ENCODE data around the gene RNF208. TPM values are rescaled to one million over a fixed set of nuclear protein-coding genes. Genes with fewer than 3 reads are reported as not detected.

RNF208 gene
- polyA plus RNA-seq, 3 donors: 1.5 TPM; not detected in 2

DNA sequence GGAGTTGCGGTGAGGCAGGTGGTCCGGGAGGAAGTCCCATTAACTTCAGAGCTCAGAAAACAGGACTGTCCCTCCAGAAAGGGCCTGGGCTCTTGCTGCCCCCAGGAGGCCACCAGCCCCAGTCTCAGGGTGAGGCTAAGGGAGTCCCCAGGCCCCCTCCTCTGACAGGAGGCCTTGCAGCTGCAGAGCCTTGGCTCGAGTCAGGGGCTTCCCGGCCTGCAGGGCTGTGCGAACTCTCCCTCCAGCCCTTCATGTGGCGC, 25.8 kb upstream of the RNF208 start:
- H3K27ac ChIP-seq (ENCODE audit: low read depth in 1 of 2, low read length in 2 of 2): no peak overlapping the region
- TF ChIP-seq, protein P1, sequence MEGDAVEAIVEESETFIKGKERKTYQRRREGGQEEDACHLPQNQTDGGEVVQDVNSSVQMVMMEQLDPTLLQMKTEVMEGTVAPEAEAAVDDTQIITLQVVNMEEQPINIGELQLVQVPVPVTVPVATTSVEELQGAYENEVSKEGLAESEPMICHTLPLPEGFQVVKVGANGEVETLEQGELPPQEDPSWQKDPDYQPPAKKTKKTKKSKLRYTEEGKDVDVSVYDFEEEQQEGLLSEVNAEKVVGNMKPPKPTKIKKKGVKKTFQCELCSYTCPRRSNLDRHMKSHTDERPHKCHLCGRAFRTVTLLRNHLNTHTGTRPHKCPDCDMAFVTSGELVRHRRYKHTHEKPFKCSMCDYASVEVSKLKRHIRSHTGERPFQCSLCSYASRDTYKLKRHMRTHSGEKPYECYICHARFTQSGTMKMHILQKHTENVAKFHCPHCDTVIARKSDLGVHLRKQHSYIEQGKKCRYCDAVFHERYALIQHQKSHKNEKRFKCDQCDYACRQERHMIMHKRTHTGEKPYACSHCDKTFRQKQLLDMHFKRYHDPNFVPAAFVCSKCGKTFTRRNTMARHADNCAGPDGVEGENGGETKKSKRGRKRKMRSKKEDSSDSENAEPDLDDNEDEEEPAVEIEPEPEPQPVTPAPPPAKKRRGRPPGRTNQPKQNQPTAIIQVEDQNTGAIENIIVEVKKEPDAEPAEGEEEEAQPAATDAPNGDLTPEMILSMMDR (IDR thresholded peaks at IDR 0.05): no peak
- Mint-ChIP-seq H3K36me3 (peaks cover 7 to 10% of the 10 kb centered on the region in 2 donors), H3K9me3 (no peaks in the 10 kb centered on the region), H3K4me3 (no peak overlapping the region), H3K4me1 (peaks cover 16% of the 10 kb centered on the region), H3K27ac (no peak overlapping the region), H3K27me3 (ENCODE audit: low read depth in 3 of 3) (peaks cover 2 to 7% (median 6%) of the 10 kb centered on the region in 3 donors)
- no peak overlapping the region for H2AFZ ChIP-seq (ENCODE audit: insufficient read depth, low read depth, low read length, poor library complexity, severe bottlenecking)
- no peak overlapping the region for H3K4me3 ChIP-seq (replicated peaks in 1 of 3; ENCODE audit: low read depth in 2 of 3, low read length in 3 of 3)
- peaks cover 6 to 13% of the 10 kb centered on the region in 2 donors for H3K4me1 ChIP-seq (ENCODE audit: control insufficient read depth in 1 of 2, insufficient read depth in 2 of 2, low read length in 2 of 2)
- peaks cover 3% of the 10 kb centered on the region for H3K79me2 ChIP-seq (ENCODE audit: insufficient read depth, low read length)
- H3K27me3 ChIP-seq (ENCODE audit: control insufficient read depth in 2 of 2, insufficient read depth in 2 of 2, low read length in 2 of 2): no peaks in the 10 kb centered on the region
- H4K20me1 ChIP-seq (ENCODE audit: insufficient read depth, low read length): peaks cover 20% of the 10 kb centered on the region
- WGBS (ENCODE audit: insufficient coverage): 100% methylated on average over 2 of the region's 6 CpGs
- H3K4me2 ChIP-seq (replicated peaks; ENCODE audit: extremely low read depth, low read length, poor library complexity, severe bottlenecking): no peak overlapping the region
- H3K36me3 ChIP-seq (replicated peaks in 1 of 2; ENCODE audit: control insufficient read depth in 1 of 2, insufficient read depth in 2 of 2, low read length in 2 of 2): peaks cover 9 to 10% of the 10 kb centered on the region in 2 donors
- intact Hi-C loops (cut with micrococcal nuclease): no loop called here
- no peaks in the 10 kb centered on the region for H3K9me3 ChIP-seq (replicated peaks in 1 of 2; ENCODE audit: control insufficient read depth in 1 of 2, insufficient read depth in 1 of 2, low read length in 2 of 2)
- no peak for DNase-seq
- no peak overlapping the region for H3K9ac ChIP-seq (ENCODE audit: insufficient read depth, low read length, poor library complexity, severe bottlenecking)

DNA sequence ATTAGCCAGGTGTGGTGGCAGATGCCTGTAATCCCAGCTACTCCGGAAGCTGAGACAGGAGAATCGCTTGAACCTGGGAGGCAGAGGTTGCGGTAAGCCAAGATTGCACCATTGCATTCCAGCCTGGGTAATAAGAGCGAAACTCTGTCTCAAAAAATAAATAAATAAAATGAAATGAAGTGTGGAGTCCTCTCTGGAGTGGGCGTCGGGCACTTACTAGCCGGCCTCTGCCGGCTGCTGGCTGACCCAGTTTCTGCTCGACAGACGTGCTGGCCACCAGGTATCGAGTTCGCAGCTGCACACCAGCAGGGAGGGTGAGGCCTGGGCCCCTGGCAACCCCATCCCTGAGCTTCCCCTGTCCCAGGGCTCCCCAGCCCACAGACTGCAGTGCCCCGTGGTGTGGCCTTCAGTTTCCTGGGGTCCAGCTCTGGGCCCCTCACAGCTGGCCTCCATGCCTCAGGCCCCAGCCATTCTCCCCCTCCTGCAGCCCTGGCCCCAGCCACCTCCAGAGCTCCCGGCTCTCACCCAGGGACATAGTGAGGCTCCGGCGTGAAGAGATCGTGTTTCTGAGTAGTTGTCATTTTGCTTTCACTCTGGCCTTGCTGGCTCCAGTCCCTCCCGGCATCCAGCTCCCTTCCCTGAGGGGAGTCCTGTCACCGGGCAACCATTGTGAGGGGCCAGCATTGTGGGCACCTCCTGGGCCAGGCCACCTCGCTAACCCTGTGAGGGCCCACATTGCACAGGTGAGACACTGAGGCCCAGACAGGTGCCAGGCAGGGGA, 25.3 kb upstream of the RNF208 start:
- WGBS (ENCODE audit: insufficient coverage): 86% methylated on average over 13 of the region's 20 CpGs
- H3K4me3 Mint-ChIP-seq: no peak overlapping the region

More for the DNA sequence above, 25.3 kb upstream of the RNF208 start:
- H3K4me2 ChIP-seq (replicated peaks; ENCODE audit: extremely low read depth, low read length, poor library complexity, severe bottlenecking): no peak overlapping the region
- Mint-ChIP-seq H3K27ac (no peak overlapping the region), H3K27me3 (ENCODE audit: low read depth in 3 of 3) (peaks cover 2 to 7% (median 6%) of the 10 kb centered on the region in 3 donors), H3K4me1 (peaks cover 21% of the 10 kb centered on the region), H3K36me3 (peaks cover 13 to 15% of the 10 kb centered on the region in 2 donors), H3K9me3 (no peaks in the 10 kb centered on the region)
- no peak for DNase-seq
- intact Hi-C loops (cut with micrococcal nuclease): no loop called here
- no peak overlapping the region for H3K9ac ChIP-seq (ENCODE audit: insufficient read depth, low read length, poor library complexity, severe bottlenecking)
- peaks cover 8% of the 10 kb centered on the region for H3K79me2 ChIP-seq (ENCODE audit: insufficient read depth, low read length)
- no peak overlapping the region for H3K27ac ChIP-seq (ENCODE audit: low read depth in 1 of 2, low read length in 2 of 2)
- H3K27me3 ChIP-seq (ENCODE audit: control insufficient read depth in 2 of 2, insufficient read depth in 2 of 2, low read length in 2 of 2): no peaks in the 10 kb centered on the region
- TF ChIP-seq, protein P1 (IDR thresholded peaks at IDR 0.05): no peak
- no peaks in the 10 kb centered on the region for H3K9me3 ChIP-seq (replicated peaks in 1 of 2; ENCODE audit: control insufficient read depth in 1 of 2, insufficient read depth in 1 of 2, low read length in 2 of 2)
- H3K4me3 ChIP-seq (replicated peaks in 1 of 3; ENCODE audit: low read depth in 2 of 3, low read length in 3 of 3): no peak overlapping the region
- peaks cover 14 to 15% of the 10 kb centered on the region in 2 donors for H3K36me3 ChIP-seq (replicated peaks in 1 of 2; ENCODE audit: control insufficient read depth in 1 of 2, insufficient read depth in 2 of 2, low read length in 2 of 2)
- no peak overlapping the region for H2AFZ ChIP-seq (ENCODE audit: insufficient read depth, low read depth, low read length, poor library complexity, severe bottlenecking)
- peaks cover 12 to 19% of the 10 kb centered on the region in 2 donors for H3K4me1 ChIP-seq (ENCODE audit: control insufficient read depth in 1 of 2, insufficient read depth in 2 of 2, low read length in 2 of 2)
- peaks cover 25% of the 10 kb centered on the region for H4K20me1 ChIP-seq (ENCODE audit: insufficient read depth, low read length)
